ENCODE results near the gene CFAP100.

- TF ChIP-seq CTCF (IDR thresholded peaks at IDR 0.05) (no peak), POLR2A (IDR thresholded peaks at IDR 0.05) (no peak), POLR2AphosphoS5 (IDR thresholded peaks at IDR 0.05) (no peak), EP300 (IDR thresholded peaks at IDR 0.05; ENCODE audit: low read depth) (no peak)
Observed at GRCh38 chr3:126365351-126366277, 29.1 kb upstream of the CFAP100 start.

Data from transverse colon (tissue), 4 donors.